ENCODE data around the gene GALNT17.
"Not testable (repeated sequence)": the region's sequence is repeated elsewhere in the genome, so short reads cannot be mapped to it uniquely, and the experiment has no call there.

Gene GALNT17

GRCh38 chr7:71633551-71634008 lies 501.6 kb downstream of the GALNT17 start:
- peak; percentile 93 for DNase-seq (ENCODE audit: low spot score)

GRCh38 chr7:71635849-71636248 lies 503.9 kb downstream of the GALNT17 start:
- not testable (repeated sequence) for DNase-seq (ENCODE audit: low spot score)

- no peak for DNase-seq (ENCODE audit: low spot score)
Observed at GRCh38 chr7:71636329-71636728, 504.4 kb downstream of the GALNT17 start.

GRCh38 chr7:71637578-71637977 lies 505.6 kb downstream of the GALNT17 start:
- no peak for DNase-seq (ENCODE audit: low spot score)

- no peak for DNase-seq (ENCODE audit: low spot score)
Observed at GRCh38 chr7:71638108-71638507, 506.2 kb downstream of the GALNT17 start.

GRCh38 chr7:71639382-71640085 lies 507.6 kb downstream of the GALNT17 start:
- DNase-seq (ENCODE audit: low spot score), result no peak

- DNase-seq (ENCODE audit: low spot score), result not testable (repeated sequence)
Observed at GRCh38 chr7:71643031-71643430, 511.1 kb downstream of the GALNT17 start.

GRCh38 chr7:71645836-71646235 lies 513.9 kb downstream of the GALNT17 start:
- DNase-seq (ENCODE audit: low spot score), result no peak

GRCh38 chr7:71649812-71650211 lies 517.9 kb downstream of the GALNT17 start:
- no peak for DNase-seq (ENCODE audit: low spot score)

GRCh38 chr7:71650653-71651337 lies 518.9 kb downstream of the GALNT17 start:
- DNase-seq (ENCODE audit: low spot score), result no peak

- no peak for DNase-seq (ENCODE audit: low spot score)
Observed at GRCh38 chr7:71652510-71652909, 520.6 kb downstream of the GALNT17 start.

GRCh38 chr7:71657386-71657785 lies 525.4 kb downstream of the GALNT17 start:
- DNase-seq (ENCODE audit: low spot score), result no peak

GRCh38 chr7:71659622-71660021 lies 527.7 kb downstream of the GALNT17 start:
- no peak for DNase-seq (ENCODE audit: low spot score)

- DNase-seq (ENCODE audit: low spot score), result no peak
Observed at GRCh38 chr7:71661671-71662224, 529.8 kb downstream of the GALNT17 start.

- no peak for DNase-seq (ENCODE audit: low spot score)
Observed at GRCh38 chr7:71665716-71666115, 533.8 kb downstream of the GALNT17 start.

GRCh38 chr7:71668572-71668971 lies 536.6 kb downstream of the GALNT17 start:
- DNase-seq (ENCODE audit: low spot score), result no peak

GRCh38 chr7:71679480-71679879 lies 547.5 kb downstream of the GALNT17 start:
- DNase-seq (ENCODE audit: low spot score), result no peak

- no peak for DNase-seq (ENCODE audit: low spot score)
Observed at GRCh38 chr7:71682181-71682580, 550.2 kb downstream of the GALNT17 start.

GRCh38 chr7:71682841-71683781 lies 551.2 kb downstream of the GALNT17 start:
- DNase-seq (ENCODE audit: low spot score), result no peak

- DNase-seq (ENCODE audit: low spot score), result no peak
Observed at GRCh38 chr7:71687286-71687685, 555.3 kb downstream of the GALNT17 start.

GRCh38 chr7:71687831-71688599 lies 556.1 kb downstream of the GALNT17 start:
- no peak for DNase-seq (ENCODE audit: low spot score)
